Measurements from ENCODE around the gene CLGN. TPM values are rescaled to one million over a fixed set of nuclear protein-coding genes. Genes with fewer than 3 reads are reported as not detected.

CLGN gene
- total and polyA plus RNA-seq, 2 of the 13 experiments (the other 11 are each of a cell fraction or from before 2014, with no cell fraction given): 7.2 to 17.0 TPM

DNA sequence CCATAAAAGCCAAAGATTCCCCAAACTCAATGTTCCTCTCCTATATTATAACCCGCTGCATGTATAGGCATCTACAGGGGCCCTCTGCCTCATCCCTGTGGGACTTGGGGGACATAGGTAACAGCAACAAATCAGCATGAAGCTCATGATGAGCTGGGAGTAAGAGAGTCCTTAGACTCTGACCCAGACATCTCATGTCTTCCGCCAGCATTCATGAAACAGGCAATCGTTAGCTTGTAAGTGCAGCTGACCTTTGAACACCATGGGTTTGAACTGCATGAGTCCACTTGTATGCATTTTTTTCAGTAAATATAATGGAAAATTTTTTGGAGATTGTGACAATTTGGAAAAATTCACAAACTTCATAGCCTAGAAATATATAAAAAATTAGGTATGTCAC, 64.4 kb downstream of the CLGN start (continued):
- TF ChIP-seq NFATC3 (CRISPR knock-in tag; IDR thresholded peaks at IDR 0.05) (no peak), ZNF441 (CRISPR knock-in tag; IDR thresholded peaks at IDR 0.05; ENCODE audit: borderline replicate concordance) (no peak), ZNF761 (CRISPR knock-in tag; conservative IDR thresholded peaks at IDR 0.05) (no peak), MAF1 (CRISPR knock-in tag; IDR thresholded peaks at IDR 0.05; ENCODE audit: borderline replicate concordance) (no peak), EHMT2 (IDR thresholded peaks at IDR 0.05; ENCODE audit: borderline replicate concordance, low read depth, low read length) (no peak; the same call in 1 of the 2 replicates), REXO4 (CRISPR knock-in tag; IDR thresholded peaks at IDR 0.05; ENCODE audit: borderline replicate concordance) (no peak), SMARCC2 (IDR thresholded peaks at IDR 0.05) (no peak), ZNF234 (CRISPR knock-in tag; conservative IDR thresholded peaks at IDR 0.05) (no peak), PCBP1 (IDR thresholded peaks at IDR 0.05; ENCODE audit: borderline replicate concordance, low read depth, low read length) (no peak), SNAI1 (CRISPR knock-in tag; IDR thresholded peaks at IDR 0.05; ENCODE audit: borderline replicate concordance) (no peak), AHR (CRISPR knock-in tag; IDR thresholded peaks at IDR 0.05) (no peak), ZNF776 (CRISPR knock-in tag; IDR thresholded peaks at IDR 0.05) (no peak), ZNF224 (CRISPR knock-in tag; IDR thresholded peaks at IDR 0.05) (no peak), MYC (CRISPR knock-in tag; IDR thresholded peaks at IDR 0.05; ENCODE audit: borderline replicate concordance) (no peak), CERS6 (CRISPR knock-in tag; IDR thresholded peaks at IDR 0.05) (no peak), ZSCAN9 (CRISPR knock-in tag; IDR thresholded peaks at IDR 0.05; ENCODE audit: borderline replicate concordance) (no peak), SPEN (CRISPR knock-in tag; IDR thresholded peaks at IDR 0.05; ENCODE audit: low read depth) (no peak), ZNF343 (CRISPR knock-in tag; IDR thresholded peaks at IDR 0.05) (no peak), NCOR1 (IDR thresholded peaks at IDR 0.05; ENCODE audit: borderline replicate concordance, low read length) (no peak; the same call in 1 of the 2 replicates)
- TF ChIP-seq, protein P1, sequence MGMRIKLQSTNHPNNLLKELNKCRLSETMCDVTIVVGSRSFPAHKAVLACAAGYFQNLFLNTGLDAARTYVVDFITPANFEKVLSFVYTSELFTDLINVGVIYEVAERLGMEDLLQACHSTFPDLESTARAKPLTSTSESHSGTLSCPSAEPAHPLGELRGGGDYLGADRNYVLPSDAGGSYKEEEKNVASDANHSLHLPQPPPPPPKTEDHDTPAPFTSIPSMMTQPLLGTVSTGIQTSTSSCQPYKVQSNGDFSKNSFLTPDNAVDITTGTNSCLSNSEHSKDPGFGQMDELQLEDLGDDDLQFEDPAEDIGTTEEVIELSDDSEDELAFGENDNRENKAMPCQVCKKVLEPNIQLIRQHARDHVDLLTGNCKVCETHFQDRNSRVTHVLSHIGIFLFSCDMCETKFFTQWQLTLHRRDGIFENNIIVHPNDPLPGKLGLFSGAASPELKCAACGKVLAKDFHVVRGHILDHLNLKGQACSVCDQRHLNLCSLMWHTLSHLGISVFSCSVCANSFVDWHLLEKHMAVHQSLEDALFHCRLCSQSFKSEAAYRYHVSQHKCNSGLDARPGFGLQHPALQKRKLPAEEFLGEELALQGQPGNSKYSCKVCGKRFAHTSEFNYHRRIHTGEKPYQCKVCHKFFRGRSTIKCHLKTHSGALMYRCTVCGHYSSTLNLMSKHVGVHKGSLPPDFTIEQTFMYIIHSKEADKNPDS (CRISPR knock-in tag; IDR thresholded peaks at IDR 0.05): no peak
- TF ChIP-seq, protein P2, sequence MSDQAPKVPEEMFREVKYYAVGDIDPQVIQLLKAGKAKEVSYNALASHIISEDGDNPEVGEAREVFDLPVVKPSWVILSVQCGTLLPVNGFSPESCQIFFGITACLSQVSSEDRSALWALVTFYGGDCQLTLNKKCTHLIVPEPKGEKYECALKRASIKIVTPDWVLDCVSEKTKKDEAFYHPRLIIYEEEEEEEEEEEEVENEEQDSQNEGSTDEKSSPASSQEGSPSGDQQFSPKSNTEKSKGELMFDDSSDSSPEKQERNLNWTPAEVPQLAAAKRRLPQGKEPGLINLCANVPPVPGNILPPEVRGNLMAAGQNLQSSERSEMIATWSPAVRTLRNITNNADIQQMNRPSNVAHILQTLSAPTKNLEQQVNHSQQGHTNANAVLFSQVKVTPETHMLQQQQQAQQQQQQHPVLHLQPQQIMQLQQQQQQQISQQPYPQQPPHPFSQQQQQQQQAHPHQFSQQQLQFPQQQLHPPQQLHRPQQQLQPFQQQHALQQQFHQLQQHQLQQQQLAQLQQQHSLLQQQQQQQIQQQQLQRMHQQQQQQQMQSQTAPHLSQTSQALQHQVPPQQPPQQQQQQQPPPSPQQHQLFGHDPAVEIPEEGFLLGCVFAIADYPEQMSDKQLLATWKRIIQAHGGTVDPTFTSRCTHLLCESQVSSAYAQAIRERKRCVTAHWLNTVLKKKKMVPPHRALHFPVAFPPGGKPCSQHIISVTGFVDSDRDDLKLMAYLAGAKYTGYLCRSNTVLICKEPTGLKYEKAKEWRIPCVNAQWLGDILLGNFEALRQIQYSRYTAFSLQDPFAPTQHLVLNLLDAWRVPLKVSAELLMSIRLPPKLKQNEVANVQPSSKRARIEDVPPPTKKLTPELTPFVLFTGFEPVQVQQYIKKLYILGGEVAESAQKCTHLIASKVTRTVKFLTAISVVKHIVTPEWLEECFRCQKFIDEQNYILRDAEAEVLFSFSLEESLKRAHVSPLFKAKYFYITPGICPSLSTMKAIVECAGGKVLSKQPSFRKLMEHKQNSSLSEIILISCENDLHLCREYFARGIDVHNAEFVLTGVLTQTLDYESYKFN (CRISPR knock-in tag; conservative IDR thresholded peaks at IDR 0.05): peak; percentile 87
- TF ChIP-seq, protein P3, sequence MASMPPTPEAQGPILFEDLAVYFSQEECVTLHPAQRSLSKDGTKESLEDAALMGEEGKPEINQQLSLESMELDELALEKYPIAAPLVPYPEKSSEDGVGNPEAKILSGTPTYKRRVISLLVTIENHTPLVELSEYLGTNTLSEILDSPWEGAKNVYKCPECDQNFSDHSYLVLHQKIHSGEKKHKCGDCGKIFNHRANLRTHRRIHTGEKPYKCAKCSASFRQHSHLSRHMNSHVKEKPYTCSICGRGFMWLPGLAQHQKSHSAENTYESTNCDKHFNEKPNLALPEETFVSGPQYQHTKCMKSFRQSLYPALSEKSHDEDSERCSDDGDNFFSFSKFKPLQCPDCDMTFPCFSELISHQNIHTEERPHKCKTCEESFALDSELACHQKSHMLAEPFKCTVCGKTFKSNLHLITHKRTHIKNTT (CRISPR knock-in tag; IDR thresholded peaks at IDR 0.05): no peak
- TF ChIP-seq, protein P4, sequence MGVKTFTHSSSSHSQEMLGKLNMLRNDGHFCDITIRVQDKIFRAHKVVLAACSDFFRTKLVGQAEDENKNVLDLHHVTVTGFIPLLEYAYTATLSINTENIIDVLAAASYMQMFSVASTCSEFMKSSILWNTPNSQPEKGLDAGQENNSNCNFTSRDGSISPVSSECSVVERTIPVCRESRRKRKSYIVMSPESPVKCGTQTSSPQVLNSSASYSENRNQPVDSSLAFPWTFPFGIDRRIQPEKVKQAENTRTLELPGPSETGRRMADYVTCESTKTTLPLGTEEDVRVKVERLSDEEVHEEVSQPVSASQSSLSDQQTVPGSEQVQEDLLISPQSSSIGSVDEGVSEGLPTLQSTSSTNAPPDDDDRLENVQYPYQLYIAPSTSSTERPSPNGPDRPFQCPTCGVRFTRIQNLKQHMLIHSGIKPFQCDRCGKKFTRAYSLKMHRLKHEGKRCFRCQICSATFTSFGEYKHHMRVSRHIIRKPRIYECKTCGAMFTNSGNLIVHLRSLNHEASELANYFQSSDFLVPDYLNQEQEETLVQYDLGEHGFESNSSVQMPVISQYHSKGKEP (CRISPR knock-in tag; IDR thresholded peaks at IDR 0.05): no peak
